Endothelial cell of umbilical vein (primary cell): Measurements from ENCODE around the gene SMAD9. TPM values are rescaled to one million over a fixed set of nuclear protein-coding genes. Genes with fewer than 3 reads are reported as not detected.

Experiments used
- BruUV-seq: library from RNA; stranded (reverse); fragments of 400-500 nt; replicated peaks from 2 replicates; lab custom pipeline; 2021; lab: Mats Ljungman, UMichigan
- CTCF ChIA-PET: fragments of 300-600, 350-600 bp; sonication (Branson Sonifier 250); formaldehyde crosslinking; loops from one replicate; lab custom pipeline; 2021; ENCODE audit warnings: antibody characterized with exemption, inconsistent platforms; lab: Charles Lee
- POLR2A ChIA-PET: fragments of 300-600, 350-600 bp; sonication (Branson Sonifier 250); formaldehyde crosslinking; loops from one replicate; lab custom pipeline; 2021; ENCODE audit warnings: antibody characterized with exemption, inconsistent platforms; lab: Charles Lee
- DNase-seq: peaks from one replicate; pipeline ENCODE4 v3.0.0-alpha.2; 2011; ENCODE audit warnings: low read depth, low spot score
- FAIRE-seq: peaks from 2 replicates; lab custom pipeline; 2011; peaks lifted over from hg19 to GRCh38; lab: Jason Lieb, UNC
- H2AFZ ChIP-seq: 2 replicates; pipeline ENCODE4 v1.6.0; 2012; ENCODE audit warnings: low read depth, low read length, control low read depth, inconsistent platforms
- H3K27ac ChIP-seq: 2 replicates; pipeline ENCODE4 v1.5.1; 2011; ENCODE audit warnings: low read depth, mild to moderate bottlenecking, control low read depth, low read length, moderate library complexity; ENCODE audit not compliant: insufficient read depth
- H3K27me3 ChIP-seq, 2 experiments: 2 replicates each; pipeline versions ENCODE4 v1.6.0 to v1.6.1; 2011; ENCODE audit warnings: low read length in 2 of 2, mixed read lengths in 1 of 2; ENCODE audit not compliant: control insufficient read depth in 2 of 2, insufficient read depth in 2 of 2
- H3K36me3 ChIP-seq, 2 experiments: 2 replicates in 1 of 2; 3 replicates in 1 of 2; pipeline ENCODE4 v1.5.1; 2011; ENCODE audit warnings: low read length in 2 of 2, mild to moderate bottlenecking in 1 of 2, moderate library complexity in 1 of 2; ENCODE audit not compliant: control insufficient read depth in 2 of 2, insufficient read depth in 2 of 2; ENCODE audit errors: extremely low read depth in 1 of 2
- H3K4me1 ChIP-seq: 3 replicates; pipeline ENCODE4 v1.5.1; 2011; ENCODE audit warnings: mild to moderate bottlenecking, low read length; ENCODE audit not compliant: control insufficient read depth, insufficient read depth; ENCODE audit errors: extremely low read depth
- H3K4me2 ChIP-seq: 2 replicates; pipeline ENCODE4 v1.6.1; 2011; ENCODE audit warnings: low read length, control low read depth, mixed read lengths; ENCODE audit not compliant: insufficient read depth
- H3K4me3 ChIP-seq, 3 experiments: fragments of 200-600 bp in 1 of 3; sonication (generic), shearing (Covaris generic) in 1 of 3; replicated peaks in 1 of 3; 2 replicates each; pipeline ENCODE4 v1.5.1; 2011 to 2016; ENCODE audit warnings: control low read depth in 3 of 3, low read length in 3 of 3, mild to moderate bottlenecking in 2 of 3, inconsistent platforms in 1 of 3, low read depth in 1 of 3, moderate library complexity in 1 of 3; ENCODE audit not compliant: insufficient read depth in 1 of 3
- H3K79me2 ChIP-seq: 2 replicates; pipeline ENCODE4 v1.6.0; 2012; ENCODE audit warnings: low read length, inconsistent platforms; ENCODE audit not compliant: control insufficient read depth, insufficient read depth
- H3K9ac ChIP-seq: replicated peaks from 2 replicates; pipeline ENCODE3; 2011; ENCODE audit warnings: low read length, control low read depth; ENCODE audit not compliant: insufficient read depth; ENCODE audit errors: extremely low read depth
- H3K9me1 ChIP-seq: replicated peaks from 3 replicates; pipeline ENCODE4 v1.6.0; 2011; ENCODE audit warnings: mild to moderate bottlenecking, low read length; ENCODE audit not compliant: control insufficient read depth, insufficient read depth; ENCODE audit errors: extremely low read depth
- H3K9me3 ChIP-seq: replicated peaks from 2 replicates; pipeline ENCODE4 v1.5.1; 2012; ENCODE audit warnings: low read length, inconsistent platforms; ENCODE audit not compliant: control insufficient read depth, insufficient read depth
- H4K20me1 ChIP-seq: replicated peaks from 2 replicates; pipeline ENCODE3; 2011; ENCODE audit warnings: mild to moderate bottlenecking, low read length; ENCODE audit not compliant: control insufficient read depth, insufficient read depth; ENCODE audit errors: extremely low read depth
- CTCF ChIP-seq, 2 donors: IDR thresholded peaks; 1 replicate in 1 of 2; 2 replicates in 1 of 2; pipeline ENCODE4 v1.5.1; 2011; ENCODE audit warnings: low read length in 2 of 2, mild to moderate bottlenecking in 2 of 2, moderate library complexity in 2 of 2, control low read depth in 1 of 2, inconsistent platforms in 1 of 2, low read depth in 1 of 2; ENCODE audit not compliant: insufficient read depth in 1 of 2; ENCODE audit errors: extremely low read depth in 1 of 2
- EZH2 ChIP-seq: IDR thresholded peaks from 2 replicates; pipeline ENCODE4 v1.6.1; 2012; ENCODE audit warnings: borderline replicate concordance, low read depth, mild to moderate bottlenecking, moderate library complexity, low read length, inconsistent platforms; ENCODE audit not compliant: severe bottlenecking
- FOS ChIP-seq: IDR thresholded peaks from 2 replicates; pipeline ENCODE4 v1.6.1; 2011; ENCODE audit warnings: mild to moderate bottlenecking, low read length, moderate library complexity, borderline replicate concordance; ENCODE audit not compliant: insufficient read depth
- GATA2 ChIP-seq: IDR thresholded peaks from 2 replicates; pipeline ENCODE4 v1.7.0; 2011; ENCODE audit warnings: low read depth, mild to moderate bottlenecking, moderate library complexity, mixed read lengths, low read length; ENCODE audit not compliant: insufficient read length, insufficient read depth
- MYC ChIP-seq: IDR thresholded peaks from one replicate; pipeline ENCODE4 v1.6.1; 2011; ENCODE audit warnings: mild to moderate bottlenecking, low read depth, low read length
- POLR2A ChIP-seq: IDR thresholded peaks from 2 replicates; pipeline ENCODE4 v1.6.1; 2012; ENCODE audit warnings: low read depth, mild to moderate bottlenecking, control low read depth, low read length
- POLR2AphosphoS5 ChIP-seq: IDR thresholded peaks from 2 replicates; pipeline ENCODE4 v1.6.1; 2012; ENCODE audit warnings: low read depth, mild to moderate bottlenecking, control low read depth, low read length, moderate library complexity; ENCODE audit not compliant: insufficient read depth
- dilution Hi-C: fragments of 300-500 bp; cut with MboI; formaldehyde crosslinking; loops from one replicate; pipeline ENCODE4 v1.15.0; 2019; ENCODE audit warnings: low sequenced_read_pairs; ENCODE audit not compliant: extremely low pct_ligation_motif_present
- intact Hi-C: fragments of 100-400 bp; cut with micrococcal nuclease; formaldehyde crosslinking; loops from one replicate; pipeline ENCODE4 v1.10.0; 2022
- polyA plus RNA-seq, 4 experiments: library from polyadenylated mRNA; depleted of rRNA in 3 of 4; stranded (reverse) in 3 of 4; unstranded in 1 of 4; fragments of >200 nt; gene quantifications; 2 replicates each; pipeline versions ENCODE4 v1.2.1 to v1.2.3, GENCODE V29; 2011 to 2012; ENCODE audit warnings: missing spikeins in 1 of 4
- total RNA-seq: library from RNA; stranded (reverse); gene quantifications from 2 replicates; pipeline ENCODE4 v1.2.3, GENCODE V29; 2021

Gene SMAD9
- total and polyA plus RNA-seq, 2 donors (not counting 3 experiments of a cell fraction or from before 2014, with no cell fraction given), result 2.2 to 4.2 TPM

- H2AFZ ChIP-seq, result no peak overlapping the region
- no peaks in the 10 kb centered on the region for H3K79me2 ChIP-seq
- no peak overlapping the region for H3K27ac ChIP-seq
- no peak for TF ChIP-seq POLR2AphosphoS5
- TF ChIP-seq MYC, result no peak
- TF ChIP-seq GATA2, result no peak
- no peak for TF ChIP-seq CTCF (IDR thresholded peaks at IDR 0.05; ENCODE audit: extremely low read depth in 1 of 2, insufficient read depth in 1 of 2, low read depth in 1 of 2, low read length in 2 of 2)
- no peak for TF ChIP-seq FOS
- TF ChIP-seq POLR2A, result no peak
- no peak for TF ChIP-seq EZH2
- no peak for DNase-seq
- dilution Hi-C loops, result no loop called here
- H3K9me3 ChIP-seq, result no peaks in the 10 kb centered on the region
- no peak overlapping the region for H3K4me3 ChIP-seq
- FAIRE-seq, result no peak
- no peaks in the 10 kb centered on the region for H3K9me1 ChIP-seq
- H3K9ac ChIP-seq, result no peak overlapping the region
- CTCF ChIA-PET, result interaction anchor here (3.6 kb wide), 1 partner anchor 17 kb away, joined by 22 read pairs; no protein-coding TSS in a partner anchor
- H4K20me1 ChIP-seq, result no peaks in the 10 kb centered on the region
- H3K27me3 ChIP-seq, result no peaks in the 10 kb centered on the region
- intact Hi-C loops, result no loop called here
- POLR2A ChIA-PET, result no interaction called here
- H3K4me2 ChIP-seq, result no peak overlapping the region
- peaks cover 0 to 7% of the 10 kb centered on the region in 2 experiments for H3K36me3 ChIP-seq
- H3K4me1 ChIP-seq, result no peaks in the 10 kb centered on the region
- no TSS peak for BruUV-seq
Measured at GRCh38 chr13:36875431-36875830, 44.6 kb downstream of the SMAD9 start.
